22Rv1 (cell line): Measurements from ENCODE around the gene ATXN1.

ENCODE experiments used
- H3K27ac ChIP-seq: fragments of 450-650 bp; 2 replicates; pipeline ENCODE4 v1.5.1; 2017
- CTCF ChIP-seq: fragments of 450-650 bp; IDR thresholded peaks from 2 replicates; pipeline ENCODE4 v1.5.1; 2017; ENCODE audit warnings: mild to moderate bottlenecking
- ZFX ChIP-seq: fragments of 450-650 bp; IDR thresholded peaks from 2 replicates; pipeline ENCODE4 v1.6.1; 2017; ENCODE audit warnings: antibody characterized with exemption, borderline replicate concordance

Gene ATXN1

GRCh38 chr6:16804546-16805242, 43.4 kb upstream of the ATXN1 start:
- no peak overlapping the region for H3K27ac ChIP-seq
- TF ChIP-seq ZFX, result no peak
- TF ChIP-seq CTCF, result no peak

- no peak overlapping the region for H3K27ac ChIP-seq
- TF ChIP-seq ZFX, result no peak
- TF ChIP-seq CTCF, result no peak
Measured at GRCh38 chr6:16803294-16804200, 42.3 kb upstream of the ATXN1 start.

- no peak overlapping the region for H3K27ac ChIP-seq
Measured at GRCh38 chr6:16802071-16802470, 40.8 kb upstream of the ATXN1 start.

GRCh38 chr6:16800942-16801341, 39.7 kb upstream of the ATXN1 start:
- TF ChIP-seq CTCF (no peak), ZFX (no peak)
- H3K27ac ChIP-seq, result no peak overlapping the region

More at GRCh38 chr6:16802071-16802470, 40.8 kb upstream of the ATXN1 start:
- TF ChIP-seq CTCF, result no peak
- no peak for TF ChIP-seq ZFX

- no peak overlapping the region for H3K27ac ChIP-seq
- TF ChIP-seq CTCF (no peak), ZFX (no peak)
Measured at GRCh38 chr6:16800341-16800740, 39.1 kb upstream of the ATXN1 start.

GRCh38 chr6:16799279-16800193, 38.3 kb upstream of the ATXN1 start:
- no peak for TF ChIP-seq ZFX
- TF ChIP-seq CTCF, result no peak
- no peak overlapping the region for H3K27ac ChIP-seq
